Activated CD8-positive, alpha-beta memory T cell treated with anti-CD3 and anti-CD28 coated beads, Interleukin-2, amount 50 U/mL, for 4 hours (primary cell): ENCODE results near the gene EPX.
"Not testable (repeated sequence)": the region's sequence is repeated elsewhere in the genome, so short reads cannot be mapped to it uniquely, and the experiment has no call there.

Source experiments
- DNase-seq: peaks from one replicate; pipeline ENCODE4 v3.0.0-alpha.2; 2020

Gene EPX, protein sequence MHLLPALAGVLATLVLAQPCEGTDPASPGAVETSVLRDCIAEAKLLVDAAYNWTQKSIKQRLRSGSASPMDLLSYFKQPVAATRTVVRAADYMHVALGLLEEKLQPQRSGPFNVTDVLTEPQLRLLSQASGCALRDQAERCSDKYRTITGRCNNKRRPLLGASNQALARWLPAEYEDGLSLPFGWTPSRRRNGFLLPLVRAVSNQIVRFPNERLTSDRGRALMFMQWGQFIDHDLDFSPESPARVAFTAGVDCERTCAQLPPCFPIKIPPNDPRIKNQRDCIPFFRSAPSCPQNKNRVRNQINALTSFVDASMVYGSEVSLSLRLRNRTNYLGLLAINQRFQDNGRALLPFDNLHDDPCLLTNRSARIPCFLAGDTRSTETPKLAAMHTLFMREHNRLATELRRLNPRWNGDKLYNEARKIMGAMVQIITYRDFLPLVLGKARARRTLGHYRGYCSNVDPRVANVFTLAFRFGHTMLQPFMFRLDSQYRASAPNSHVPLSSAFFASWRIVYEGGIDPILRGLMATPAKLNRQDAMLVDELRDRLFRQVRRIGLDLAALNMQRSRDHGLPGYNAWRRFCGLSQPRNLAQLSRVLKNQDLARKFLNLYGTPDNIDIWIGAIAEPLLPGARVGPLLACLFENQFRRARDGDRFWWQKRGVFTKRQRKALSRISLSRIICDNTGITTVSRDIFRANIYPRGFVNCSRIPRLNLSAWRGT

DNA sequence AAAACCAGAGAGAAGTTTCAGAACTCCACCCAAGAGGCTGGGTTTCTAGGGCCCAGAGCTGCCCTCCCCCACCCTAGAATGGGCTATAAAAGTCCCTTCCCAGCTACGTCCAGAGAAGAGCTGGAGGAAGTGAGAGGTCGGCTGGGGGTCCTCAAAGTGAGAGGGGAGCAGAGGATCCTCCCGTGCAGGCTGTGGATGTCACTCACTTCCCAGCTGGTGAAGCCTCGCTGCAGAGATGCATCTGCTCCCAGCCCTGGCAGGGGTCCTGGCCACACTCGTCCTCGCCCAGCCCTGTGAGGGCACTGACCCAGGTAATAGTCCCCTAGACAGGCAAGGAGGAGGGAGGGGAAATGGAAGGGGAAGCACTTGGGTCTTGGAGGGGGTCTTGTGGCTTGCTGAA is at the start of gene EPX:
TSS of gene EPX (plus strand) at position 115 of the 400 bp plus-strand sequence. CDS start at position 236, 121 bp downstream.
- DNase-seq = no peak

DNA sequence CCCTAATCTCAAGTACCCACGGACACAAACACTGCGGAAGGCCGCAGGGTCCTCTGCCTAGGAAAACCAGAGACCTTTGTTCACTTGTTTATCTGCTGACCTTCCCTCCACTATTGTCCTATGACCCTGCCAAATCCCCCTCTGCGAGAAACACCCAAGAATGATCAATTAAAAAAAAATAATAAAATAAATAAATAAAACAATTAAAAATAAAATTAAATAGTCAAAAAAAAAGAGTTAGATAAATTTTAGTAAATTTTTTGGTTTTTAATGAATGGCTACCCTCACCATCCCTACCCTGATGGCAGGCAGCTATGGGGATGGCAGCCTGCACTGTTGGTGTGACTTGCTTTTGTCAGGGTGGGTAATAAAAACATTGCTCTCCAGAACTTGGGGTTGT is 49.2 kb upstream of the EPX start:
- not testable (repeated sequence) for DNase-seq

DNA sequence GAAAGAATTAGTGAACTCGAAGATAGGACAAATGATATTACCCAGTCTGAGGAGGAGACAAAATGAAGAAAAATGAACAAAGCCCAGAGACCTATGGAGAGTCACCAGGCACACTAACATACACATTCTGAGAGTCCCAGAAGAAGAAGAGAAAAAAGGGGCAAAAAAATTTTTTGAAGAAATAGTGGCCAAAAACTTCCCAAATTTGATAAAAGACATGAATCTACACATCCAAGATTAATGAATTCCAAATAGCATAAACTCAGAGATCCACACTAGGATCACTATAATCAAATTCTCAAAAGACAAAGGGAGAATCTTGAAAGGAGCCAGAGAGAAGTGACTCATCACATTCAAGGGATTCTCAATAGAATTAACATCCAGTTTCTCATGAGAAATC is 47.7 kb upstream of the EPX start:
- DNase-seq = no peak

DNA sequence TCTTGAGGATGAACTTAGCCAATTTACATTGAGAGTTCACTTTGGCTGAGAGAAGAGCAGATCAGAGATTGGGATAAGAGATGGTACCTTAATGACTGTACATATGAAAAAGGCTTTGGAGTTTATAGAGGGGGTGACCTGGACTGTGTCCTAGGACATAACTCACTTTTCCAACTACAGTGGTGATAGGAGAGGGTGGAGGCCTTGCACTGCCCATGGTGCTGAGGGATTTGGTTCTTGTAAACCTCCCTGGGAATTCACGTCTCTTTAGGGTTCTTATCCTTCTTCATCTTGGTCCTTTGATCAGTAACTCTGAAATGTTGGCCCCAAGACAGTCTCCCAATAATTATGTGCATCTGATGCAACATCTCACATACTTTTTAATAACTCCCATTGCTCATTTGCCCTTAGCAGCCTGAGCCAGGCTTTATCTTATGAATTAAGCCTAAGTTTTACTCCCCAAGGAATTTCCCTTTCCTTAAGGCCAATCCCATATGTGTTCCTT is 44.5 kb upstream of the EPX start, which contains the start of gene OR4D1:
TSS of gene OR4D1 (plus strand) at position 455 of the 505 bp plus-strand sequence. CDS start 6,770 bp downstream, outside the sequence.
- DNase-seq = no peak

DNA sequence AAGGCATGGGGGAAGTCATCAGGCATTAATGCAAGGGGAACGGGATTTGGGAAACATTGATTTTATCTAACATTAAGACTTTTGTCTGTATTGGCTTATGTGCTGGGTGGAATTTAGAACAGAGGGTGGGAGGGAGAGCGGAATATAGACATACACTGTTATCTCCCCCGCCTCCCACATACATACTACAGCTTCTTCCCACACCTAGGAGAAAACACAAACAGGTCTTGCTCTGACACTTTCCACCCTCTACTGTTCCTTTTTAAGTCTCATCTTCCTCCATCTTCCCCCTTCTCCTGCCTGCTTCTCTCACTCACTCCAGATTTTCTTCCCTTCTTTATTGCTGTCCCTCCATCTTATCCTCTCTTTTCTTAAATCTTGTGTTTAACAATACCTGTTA is 43.9 kb upstream of the EPX start:
- no peak for DNase-seq

DNA sequence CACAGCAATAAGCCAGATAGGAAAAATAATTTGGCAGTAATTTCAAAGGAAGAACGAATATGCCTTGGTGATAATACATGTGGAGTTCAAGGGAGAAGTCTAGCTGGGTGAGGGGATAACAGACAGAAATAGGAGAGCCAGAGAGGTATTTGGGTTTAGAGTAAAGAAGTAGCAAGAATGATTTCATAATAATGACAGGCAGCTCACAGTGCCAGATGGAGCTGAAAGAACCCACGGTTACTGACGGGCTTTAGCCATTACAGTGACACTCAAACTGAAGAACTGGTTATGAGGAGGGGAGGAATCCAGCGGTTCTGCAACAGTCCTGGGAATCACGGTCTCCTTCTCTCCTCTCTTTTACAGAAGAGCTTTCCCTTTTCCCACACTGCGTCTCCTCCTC is 42.1 kb upstream of the EPX start:
- DNase-seq = no peak

DNA sequence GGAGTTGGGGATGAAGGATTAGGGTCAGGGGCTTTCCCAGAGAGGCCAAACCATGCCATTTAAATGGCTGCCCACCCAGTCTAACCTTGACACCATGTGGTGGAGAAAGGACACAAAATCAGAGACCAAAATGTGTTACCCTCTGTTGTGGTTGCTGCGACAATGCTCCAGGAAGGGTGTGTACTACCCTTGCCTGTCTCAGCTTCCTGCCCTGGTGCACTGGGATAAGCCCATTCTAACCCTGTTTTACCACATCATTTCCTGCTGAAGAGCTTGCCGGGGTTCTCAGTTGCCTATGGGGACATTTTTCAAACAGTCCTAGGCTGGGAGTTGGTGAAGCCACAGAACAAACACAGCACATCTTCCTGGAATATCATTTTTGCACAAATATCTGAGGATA is 39.5 kb upstream of the EPX start:
- DNase-seq = peak; percentile 38

DNA sequence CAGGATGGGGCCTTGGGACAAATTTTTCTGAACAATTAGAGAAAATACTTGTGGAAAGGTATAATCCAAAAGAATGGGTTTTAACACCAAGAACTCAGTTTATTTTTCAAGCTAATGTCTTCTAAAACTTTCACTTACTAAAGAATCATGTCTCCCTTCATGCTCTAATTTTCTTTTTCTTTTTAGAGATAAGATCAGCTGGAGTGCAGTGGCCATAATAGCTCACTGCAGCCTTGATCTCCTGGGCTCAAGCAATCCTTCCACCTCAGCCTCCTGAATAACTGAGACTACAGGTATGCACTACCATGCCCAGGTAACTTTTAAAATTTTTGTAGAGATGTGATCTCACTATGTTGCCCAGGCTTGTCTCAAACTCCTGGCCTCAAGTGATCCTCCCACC is 38.9 kb upstream of the EPX start:
- DNase-seq = no peak

DNA sequence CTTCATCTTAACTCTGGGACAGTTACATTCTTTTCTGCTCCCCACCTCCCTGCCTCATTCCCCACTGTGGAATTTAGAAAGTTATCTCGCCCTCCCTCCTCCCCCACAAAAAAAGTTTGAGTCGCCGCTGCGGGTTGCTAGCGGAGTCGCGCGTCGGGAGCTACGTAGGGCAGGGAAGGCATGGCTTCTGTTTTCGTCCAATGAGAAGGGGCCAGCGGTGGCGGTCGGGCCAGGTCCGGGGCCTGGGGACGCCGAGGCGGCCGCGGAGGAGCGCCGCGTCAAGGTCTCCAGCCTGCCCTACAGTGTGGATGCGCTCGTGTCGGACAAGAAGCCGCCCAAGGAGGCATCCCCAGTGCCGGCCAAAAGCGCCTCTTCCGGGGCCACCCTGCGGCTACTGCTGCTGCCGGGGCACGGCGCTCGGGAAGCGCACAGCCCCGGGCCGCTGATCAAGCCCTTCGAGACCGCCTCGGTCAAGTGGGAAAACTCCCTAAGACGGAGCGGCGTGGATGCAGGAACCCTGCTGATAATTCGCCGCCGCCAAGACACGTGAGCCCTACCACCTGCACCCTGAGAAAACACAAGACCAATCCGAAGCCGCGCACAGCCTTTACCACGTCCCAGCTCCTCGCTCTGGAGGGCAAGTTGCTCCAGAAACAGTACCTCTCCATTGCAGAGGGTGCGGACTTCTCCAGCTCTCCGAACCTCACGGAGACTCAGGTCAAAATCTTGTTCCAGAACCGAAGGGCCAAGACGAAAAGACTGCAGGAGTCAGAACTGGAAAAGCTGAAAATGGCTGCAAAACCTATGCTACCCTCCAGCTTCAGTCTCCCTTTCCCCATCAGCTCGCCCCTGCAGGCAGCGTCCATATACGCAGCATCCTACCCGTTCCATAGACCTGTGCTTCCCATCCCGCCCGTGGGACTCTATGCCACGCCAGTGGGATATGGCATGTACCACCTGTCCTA is 35.4 kb upstream of the EPX start:
- peak; percentile 42 for DNase-seq

DNA sequence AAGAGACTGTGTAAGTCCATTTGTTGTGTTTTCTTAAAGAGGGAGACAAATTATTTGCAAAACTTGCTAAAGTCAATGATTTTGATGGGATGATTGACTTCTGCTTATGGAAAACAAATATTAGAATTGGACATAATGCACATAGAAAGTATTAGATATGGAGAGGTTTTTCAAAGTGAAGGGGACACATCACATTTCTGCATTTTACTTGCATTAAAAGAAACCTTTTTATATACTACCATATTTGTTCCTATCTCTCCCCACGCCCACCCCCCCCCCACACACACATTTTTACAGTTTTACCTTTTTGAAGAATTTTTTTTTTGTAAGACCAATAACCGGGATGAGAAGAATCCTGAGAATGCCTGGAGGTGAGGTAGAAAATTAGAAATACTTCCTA is 34.3 kb upstream of the EPX start:
- DNase-seq = no peak

DNA sequence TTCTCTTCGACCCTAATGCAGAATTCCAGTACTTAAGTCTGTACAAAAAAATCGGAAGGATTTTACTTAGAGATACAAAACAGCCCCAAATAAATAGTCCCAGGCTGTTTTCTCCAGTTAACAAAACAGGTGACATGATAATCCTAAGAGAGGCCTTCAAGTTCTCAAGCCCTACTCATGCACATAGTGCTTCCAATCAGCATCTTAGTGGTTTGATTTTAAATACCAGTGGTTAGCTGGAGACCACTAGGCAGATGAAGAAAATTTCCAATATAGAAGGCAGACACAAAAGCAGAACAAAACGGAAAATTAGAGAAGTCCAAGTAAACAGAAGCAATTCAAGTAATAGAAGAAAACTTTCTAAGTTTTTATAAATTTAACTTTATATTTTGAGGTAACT is 31.0 kb upstream of the EPX start:
- DNase-seq = no peak

DNA sequence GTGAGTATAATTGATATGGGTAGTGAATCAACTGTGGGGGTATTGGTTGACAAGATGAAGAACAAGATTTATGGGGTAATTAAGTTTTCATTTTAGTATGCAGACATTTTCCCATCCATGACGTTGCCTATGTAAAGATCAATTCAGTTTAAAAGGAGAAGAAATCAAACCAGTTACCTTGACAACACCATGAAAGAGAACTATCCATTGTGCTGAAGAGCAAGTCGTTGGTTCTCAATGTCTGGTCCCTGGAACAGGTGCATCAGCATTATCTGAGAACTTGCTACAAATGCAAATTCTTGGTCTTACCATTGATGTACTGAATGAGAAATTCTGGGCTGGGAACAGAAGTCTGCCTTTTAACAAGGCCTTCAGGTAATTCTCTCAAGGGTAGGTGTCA is 26.5 kb upstream of the EPX start:
- no peak for DNase-seq

DNA sequence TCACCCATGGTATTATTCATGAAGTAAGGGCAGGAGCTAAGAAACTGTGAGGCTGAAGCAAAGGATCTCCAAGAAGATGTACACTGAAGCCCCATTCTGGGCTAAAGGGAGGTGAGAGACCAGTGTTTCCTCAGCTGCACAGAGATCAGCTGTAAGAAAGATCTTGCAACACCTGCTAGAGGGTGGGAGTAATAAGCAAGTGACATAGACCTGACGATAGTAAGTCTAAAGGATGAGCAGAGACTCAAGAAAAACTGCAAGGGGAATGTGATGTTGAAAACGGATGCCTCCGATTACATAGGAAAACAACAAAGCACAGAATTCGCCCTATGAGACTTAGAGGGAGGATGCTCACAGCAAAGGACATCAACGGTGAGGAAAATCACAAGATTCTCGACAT is 25.8 kb upstream of the EPX start, which contains the start of gene OR4D2:
TSS of gene OR4D2 (plus strand) at position 301 of the 400 bp plus-strand sequence. CDS start 2,674 bp downstream, outside the sequence.
- no peak for DNase-seq

DNA sequence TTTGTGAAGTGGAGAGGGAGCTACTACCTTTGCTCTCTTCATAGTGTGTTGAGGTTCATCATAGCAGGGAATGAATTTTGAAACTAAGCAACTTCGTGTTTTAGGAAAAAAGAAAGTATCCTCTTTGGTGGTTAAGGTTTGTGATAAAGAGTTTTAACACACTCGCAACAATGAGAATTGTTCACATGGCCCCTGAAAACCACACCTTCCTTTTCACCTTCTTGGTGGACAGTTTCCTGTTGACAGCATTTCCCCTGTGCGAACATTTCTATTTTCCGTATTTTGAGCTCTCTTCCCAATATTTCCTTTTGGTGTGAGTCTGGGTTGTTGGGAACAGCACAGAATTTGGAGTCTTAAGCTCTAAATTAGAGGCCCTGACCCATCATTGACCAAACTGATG is 21.9 kb upstream of the EPX start:
- DNase-seq = no peak

DNA sequence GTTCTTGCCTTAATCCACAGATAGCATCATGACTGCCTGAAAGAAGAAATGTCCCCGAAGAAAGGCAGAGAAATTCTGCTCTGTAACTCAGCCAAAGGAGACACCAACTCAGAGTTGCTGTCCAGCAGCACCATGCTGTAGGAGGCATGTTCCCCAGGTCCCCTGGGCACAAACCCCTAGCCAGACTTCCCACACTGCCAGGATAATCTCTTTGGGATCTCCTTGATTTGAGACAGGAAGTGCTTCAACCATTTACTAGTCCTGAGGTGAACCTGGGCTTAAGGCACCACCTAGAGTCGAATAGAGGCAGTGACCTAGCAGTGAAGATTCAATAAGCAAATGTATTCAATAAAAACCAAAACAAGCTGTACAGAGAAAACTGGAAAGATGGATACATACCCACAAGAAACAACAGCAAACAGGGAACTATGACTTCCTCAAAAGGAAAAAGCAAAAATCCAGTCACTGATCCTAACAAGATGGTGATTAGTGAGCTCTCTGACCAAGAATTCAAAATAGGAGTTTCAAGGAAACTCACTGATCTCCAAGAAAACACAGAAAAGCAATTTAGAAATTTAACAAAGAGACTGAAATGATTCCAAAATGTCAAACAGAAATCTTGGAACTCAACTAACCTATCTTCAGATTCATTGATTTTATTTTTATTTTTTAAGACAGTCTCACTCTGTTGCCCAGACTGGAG is 20.0 kb upstream of the EPX start:
- DNase-seq = peak; percentile 28

DNA sequence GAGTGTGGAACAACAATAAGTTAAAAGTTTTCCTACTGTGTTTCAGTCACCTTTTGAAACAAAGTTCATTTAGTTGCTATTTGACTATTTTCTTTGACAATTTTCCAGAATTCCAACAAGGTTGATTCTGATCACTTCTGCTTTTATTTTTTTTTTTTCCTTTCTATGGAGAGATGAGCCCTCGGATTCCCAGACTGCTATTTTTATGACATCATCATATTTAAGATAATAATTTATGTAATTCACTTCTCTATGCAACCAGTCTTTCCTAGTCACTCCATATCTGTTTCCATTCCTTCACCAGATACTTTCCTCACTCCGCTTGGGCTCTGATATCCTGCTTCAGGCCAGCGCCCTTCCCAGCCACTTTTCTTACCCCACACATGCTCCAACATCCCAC is 17.7 kb upstream of the EPX start:
- DNase-seq = no peak

DNA sequence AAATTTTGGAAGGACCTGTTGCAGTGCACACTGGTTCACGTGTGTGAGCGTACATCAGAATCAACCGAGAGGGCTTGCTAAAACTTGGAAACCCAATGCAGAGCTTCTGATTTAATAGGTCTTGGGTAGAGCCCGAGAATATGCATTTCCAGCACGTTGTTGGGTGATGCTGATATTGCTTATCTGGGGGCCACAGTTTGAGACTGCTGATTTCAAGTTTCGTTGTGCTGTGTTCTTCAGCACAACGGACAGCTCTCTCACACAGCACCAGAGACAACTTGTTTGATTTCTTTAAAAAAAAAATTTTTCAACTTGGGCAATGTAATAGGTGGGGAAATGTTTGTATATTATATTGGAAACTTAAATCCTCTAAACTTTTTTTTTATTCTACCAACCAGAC is 16.3 kb upstream of the EPX start:
- no peak for DNase-seq

DNA sequence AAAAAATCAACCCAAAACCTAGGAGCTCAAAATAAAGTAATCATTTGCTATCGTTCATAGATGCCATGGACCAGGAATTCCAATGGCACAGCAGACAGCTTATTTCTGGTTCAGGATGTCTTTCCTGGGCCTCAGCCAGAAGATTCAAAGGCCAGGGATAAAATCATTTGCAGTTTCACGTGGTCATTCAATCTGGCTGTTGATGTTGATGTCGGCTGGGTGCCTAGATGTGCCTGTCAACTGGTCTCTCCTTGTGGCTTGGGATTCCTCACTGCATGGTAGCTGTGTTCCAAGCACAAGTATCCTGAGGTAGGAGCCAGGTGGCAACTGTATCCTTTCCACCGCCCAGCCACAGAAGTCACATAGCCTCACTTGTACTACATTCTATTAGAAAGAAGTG is 10.7 kb upstream of the EPX start:
- DNase-seq = no peak

DNA sequence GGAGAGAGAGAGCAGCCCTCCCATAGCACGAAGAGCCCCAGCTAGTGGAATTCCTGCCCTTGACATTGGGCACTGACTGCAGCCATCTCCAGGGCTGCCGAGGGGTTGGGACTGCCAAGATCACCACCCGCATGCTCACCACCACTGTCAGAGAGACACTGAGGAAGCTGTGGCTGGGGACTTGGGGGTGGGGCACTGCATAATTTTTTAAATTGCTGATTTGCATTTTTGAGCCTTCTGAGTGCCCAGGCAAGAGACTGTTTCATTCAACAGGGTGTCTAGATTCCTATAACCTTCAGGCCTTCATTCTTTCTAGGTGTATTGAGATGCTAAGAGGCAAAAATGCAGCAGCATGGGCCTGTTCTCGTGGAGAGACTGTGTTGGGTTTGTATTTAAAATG is 9.0 kb upstream of the EPX start:
- no peak for DNase-seq

DNA sequence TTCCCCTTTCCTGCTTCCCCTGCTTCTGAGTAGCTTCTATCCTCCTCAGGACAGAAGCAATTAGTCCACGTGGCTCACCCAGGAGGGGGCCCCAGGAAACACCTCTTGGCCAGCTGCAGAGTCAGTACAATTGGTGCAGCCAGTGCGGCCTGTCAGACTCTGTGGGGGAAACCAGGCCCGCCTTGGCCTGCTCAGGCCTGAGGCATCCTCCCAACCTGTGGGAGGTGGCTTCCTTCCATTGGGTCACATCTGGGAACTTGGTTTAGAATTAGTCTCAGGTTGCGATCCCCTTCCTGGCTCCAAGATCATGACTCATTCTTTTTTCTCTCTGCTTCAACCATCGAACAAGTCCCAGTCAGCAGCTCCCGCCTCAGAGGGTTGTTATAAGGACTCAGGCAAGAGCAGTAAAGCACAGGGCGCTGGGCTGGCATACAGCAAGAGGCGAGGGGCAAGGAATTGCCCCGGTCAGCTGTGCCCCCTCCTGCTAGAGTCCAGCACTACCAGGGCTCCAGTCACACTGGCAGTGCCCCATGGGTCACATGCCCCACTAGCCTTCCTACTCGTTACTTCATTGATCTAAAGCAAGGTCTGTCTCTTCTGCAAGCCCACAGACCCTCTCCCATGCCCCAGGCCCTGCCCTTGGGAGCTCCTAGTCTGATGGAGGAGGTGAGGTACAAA is 8.1 kb upstream of the EPX start:
- DNase-seq = no peak

DNA sequence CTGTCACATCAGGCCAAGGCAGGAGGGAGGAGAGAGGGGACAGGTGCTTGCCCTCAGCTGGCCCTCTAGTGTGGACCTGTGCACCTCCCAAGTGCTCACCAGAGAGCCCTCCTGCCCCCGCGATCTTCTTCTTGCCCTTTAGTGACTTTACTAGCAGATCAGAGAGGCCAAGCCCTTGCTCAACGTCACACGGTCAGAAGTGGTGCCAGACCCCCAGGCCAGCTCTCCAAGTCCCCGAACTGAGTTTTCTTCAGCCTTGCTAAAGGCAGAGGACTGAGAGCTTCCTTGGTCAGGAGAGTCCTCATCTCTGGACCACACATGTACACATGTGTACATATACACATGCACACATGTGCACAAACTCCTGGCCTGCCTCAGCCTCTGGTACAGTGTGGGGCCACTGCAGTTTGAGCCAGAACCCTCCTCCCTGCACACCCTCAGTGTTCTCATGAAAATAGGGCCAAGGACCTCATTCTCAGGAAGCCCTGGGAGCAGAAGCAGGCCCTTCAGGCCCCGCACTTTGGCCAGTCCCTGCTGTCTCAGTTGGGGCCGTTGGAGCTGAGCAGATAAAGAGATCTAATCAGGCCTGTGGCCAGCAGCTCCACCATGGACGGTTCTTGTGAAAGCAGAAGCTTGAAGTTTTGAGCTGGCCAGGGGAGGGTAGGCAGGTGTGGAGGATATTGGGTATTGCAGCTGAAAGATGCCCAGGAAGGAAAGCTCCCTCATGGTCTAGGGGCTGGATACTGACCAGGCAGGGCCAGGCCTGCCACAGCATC is 7.4 kb upstream of the EPX start:
- DNase-seq = no peak
